ENCODE measurements around the gene COG2.

GRCh38 chr1:230643908-230644307 is 1.6 kb downstream of the COG2 start:
- TF ChIP-seq EZH2 (IDR thresholded peaks at IDR 0.05; ENCODE audit: low read depth) (no peak), CTCF (conservative IDR thresholded peaks at IDR 0.05) (no peak)

Data from PC-9 (cell line).